Smooth muscle cell (in vitro differentiated cells): ENCODE measurements around the gene CARD10. TPM values are rescaled to one million over a fixed set of nuclear protein-coding genes. Genes with fewer than 3 reads are reported as not detected.

Source experiments
- DNase-seq: peaks from one replicate; lab custom pipeline; 2025; ENCODE audit not compliant: unreplicated experiment; lab: John Stamatoyannopoulos, UW
- H2AFZ ChIP-seq: fragments of 200-600 bp; sonication (generic); 2 replicates; pipeline ENCODE4 v1.6.0; 2016; ENCODE audit warnings: antibody characterized with exemption, low read depth, mild to moderate bottlenecking
- H3F3A ChIP-seq: fragments of 200-600 bp; sonication (generic); 2 replicates; pipeline ENCODE4 v1.6.0; 2017; ENCODE audit warnings: antibody characterized with exemption, low read depth
- H3K27ac ChIP-seq: fragments of 200-600 bp; sonication (generic); 2 replicates; pipeline ENCODE4 v1.5.1; 2016; ENCODE audit warnings: low read depth, mild to moderate bottlenecking
- H3K27me3 ChIP-seq: fragments of 200-600 bp; sonication (generic); 2 replicates; pipeline ENCODE4 v1.6.1; 2016; ENCODE audit warnings: low read depth, mild to moderate bottlenecking
- H3K36me3 ChIP-seq: fragments of 200-600 bp; sonication (generic); 2 replicates; pipeline ENCODE4 v1.5.1; 2016; ENCODE audit warnings: low read depth
- H3K4me1 ChIP-seq: fragments of 200-600 bp; sonication (generic); 2 replicates; pipeline ENCODE4 v1.5.1; 2016; ENCODE audit warnings: low read depth
- H3K4me2 ChIP-seq: fragments of 200-600 bp; sonication (generic); 2 replicates; pipeline ENCODE4 v1.6.0; 2016; ENCODE audit warnings: mild to moderate bottlenecking
- H3K4me3 ChIP-seq: fragments of 200-600 bp; sonication (generic); 2 replicates; pipeline ENCODE4 v1.5.1; 2016; ENCODE audit warnings: mild to moderate bottlenecking
- H3K79me2 ChIP-seq: fragments of 200-600 bp; sonication (generic); 2 replicates; pipeline ENCODE4 v1.6.0; 2016; ENCODE audit warnings: low read depth, mild to moderate bottlenecking
- H3K9ac ChIP-seq: fragments of 200-600 bp; sonication (generic); 2 replicates; pipeline ENCODE4 v1.6.0; 2016; ENCODE audit warnings: low read depth
- H3K9me3 ChIP-seq: fragments of 200-600 bp; sonication (generic); replicated peaks from 2 replicates; pipeline ENCODE4 v1.5.1; 2016; ENCODE audit warnings: low read depth
- H4K20me1 ChIP-seq: fragments of 200-600 bp; sonication (generic); 2 replicates; pipeline ENCODE4 v1.6.0; 2016; ENCODE audit warnings: low read depth
- WGBS: methylation state at CpG from one replicate; pipeline ENCODE4 v1.1.7; 2016; ENCODE audit warnings: low lambda C conversion rate; 5-methylcytosine and 5-hydroxymethylcytosine counted together
- polyA plus RNA-seq: library from polyadenylated mRNA; unstranded; fragments of >200 nt; fragmentation: Nextera tagmentation; extraction: Ambion mirVana; gene quantifications from 2 replicates; pipeline ENCODE4 v1.2.1, GENCODE V29; 2016
- total RNA-seq: library from RNA; depleted of rRNA; stranded (reverse); fragments of >200 nt; gene quantifications from 2 replicates; pipeline ENCODE4 v1.2.3, GENCODE V29; 2014
- TF ChIP-seq, protein P1 (sequence below): fragments of 200-600 bp; sonication (generic); IDR thresholded peaks from 2 replicates; pipeline ENCODE4 v1.5.1; 2017; ENCODE audit warnings: borderline replicate concordance, mild to moderate bottlenecking, antibody characterized with exemption; ENCODE audit not compliant: insufficient read depth, poor library complexity, severe bottlenecking

CARD10 gene
- total and polyA plus RNA-seq, 2 experiments from 2014 or later = 2.3 to 6.0 TPM

DNA sequence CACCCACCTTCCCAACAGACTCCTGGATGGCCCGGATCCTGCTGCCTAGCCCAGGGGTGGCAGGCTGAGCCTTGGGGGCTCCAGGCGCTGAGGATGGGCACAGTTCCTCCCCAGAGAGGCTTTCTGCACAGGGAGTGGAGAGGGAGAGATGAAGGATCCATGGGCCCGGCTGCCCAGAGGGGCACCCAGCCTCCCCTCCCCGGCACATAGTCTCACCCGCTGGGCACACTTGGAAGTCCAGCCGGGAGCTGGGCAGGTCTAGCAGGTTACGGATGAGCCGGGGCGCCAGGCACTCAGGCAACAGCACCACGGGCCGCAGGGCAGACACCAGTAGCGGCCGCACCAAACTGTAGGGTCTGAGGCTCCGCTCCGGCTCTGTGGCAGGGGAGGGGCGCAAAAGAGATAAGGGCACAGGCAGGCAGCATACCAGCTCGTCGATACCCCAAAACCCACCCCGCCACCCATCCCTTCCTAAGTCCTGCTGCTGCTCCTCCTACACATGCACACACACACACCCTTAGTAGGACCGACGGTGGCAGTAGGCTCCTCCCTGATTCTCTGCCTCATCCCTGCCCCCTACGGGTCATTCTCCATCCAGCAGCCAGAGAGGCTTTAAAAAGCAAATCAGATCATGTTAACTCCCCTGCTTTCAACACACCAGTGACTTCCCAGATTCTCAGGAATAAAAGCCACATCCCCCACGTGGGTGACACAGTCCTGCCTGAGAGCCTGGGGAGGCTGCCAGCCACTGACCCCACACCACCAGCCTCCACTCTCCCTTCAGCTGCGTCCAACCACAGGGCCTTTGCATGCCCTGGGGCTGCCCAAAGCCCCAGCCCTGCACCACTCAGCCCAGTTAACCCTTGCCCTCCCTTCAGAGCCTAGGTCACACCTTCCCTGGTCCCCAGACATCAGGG, 26.5 kb downstream of the CARD10 start:
- Histone ChIP-seq H3K79me2 (no peaks in the 10 kb centered on the region), H3K9ac (no peak overlapping the region), H3K4me3 (no peak overlapping the region), H4K20me1 (no peaks in the 10 kb centered on the region), H3K9me3 (no peaks in the 10 kb centered on the region), H3K27me3 (no peaks in the 10 kb centered on the region), H3K36me3 (no peaks in the 10 kb centered on the region), H3K4me2 (no peak overlapping the region), H3F3A (no peaks in the 10 kb centered on the region), H2AFZ (no peak overlapping the region), H3K27ac (no peak overlapping the region), H3K4me1 (no peaks in the 10 kb centered on the region)
- TF ChIP-seq, protein P1, sequence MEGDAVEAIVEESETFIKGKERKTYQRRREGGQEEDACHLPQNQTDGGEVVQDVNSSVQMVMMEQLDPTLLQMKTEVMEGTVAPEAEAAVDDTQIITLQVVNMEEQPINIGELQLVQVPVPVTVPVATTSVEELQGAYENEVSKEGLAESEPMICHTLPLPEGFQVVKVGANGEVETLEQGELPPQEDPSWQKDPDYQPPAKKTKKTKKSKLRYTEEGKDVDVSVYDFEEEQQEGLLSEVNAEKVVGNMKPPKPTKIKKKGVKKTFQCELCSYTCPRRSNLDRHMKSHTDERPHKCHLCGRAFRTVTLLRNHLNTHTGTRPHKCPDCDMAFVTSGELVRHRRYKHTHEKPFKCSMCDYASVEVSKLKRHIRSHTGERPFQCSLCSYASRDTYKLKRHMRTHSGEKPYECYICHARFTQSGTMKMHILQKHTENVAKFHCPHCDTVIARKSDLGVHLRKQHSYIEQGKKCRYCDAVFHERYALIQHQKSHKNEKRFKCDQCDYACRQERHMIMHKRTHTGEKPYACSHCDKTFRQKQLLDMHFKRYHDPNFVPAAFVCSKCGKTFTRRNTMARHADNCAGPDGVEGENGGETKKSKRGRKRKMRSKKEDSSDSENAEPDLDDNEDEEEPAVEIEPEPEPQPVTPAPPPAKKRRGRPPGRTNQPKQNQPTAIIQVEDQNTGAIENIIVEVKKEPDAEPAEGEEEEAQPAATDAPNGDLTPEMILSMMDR = peak; percentile 30
- no peak for DNase-seq
- WGBS = 72% methylated on average over 20 of the region's 24 CpGs

DNA sequence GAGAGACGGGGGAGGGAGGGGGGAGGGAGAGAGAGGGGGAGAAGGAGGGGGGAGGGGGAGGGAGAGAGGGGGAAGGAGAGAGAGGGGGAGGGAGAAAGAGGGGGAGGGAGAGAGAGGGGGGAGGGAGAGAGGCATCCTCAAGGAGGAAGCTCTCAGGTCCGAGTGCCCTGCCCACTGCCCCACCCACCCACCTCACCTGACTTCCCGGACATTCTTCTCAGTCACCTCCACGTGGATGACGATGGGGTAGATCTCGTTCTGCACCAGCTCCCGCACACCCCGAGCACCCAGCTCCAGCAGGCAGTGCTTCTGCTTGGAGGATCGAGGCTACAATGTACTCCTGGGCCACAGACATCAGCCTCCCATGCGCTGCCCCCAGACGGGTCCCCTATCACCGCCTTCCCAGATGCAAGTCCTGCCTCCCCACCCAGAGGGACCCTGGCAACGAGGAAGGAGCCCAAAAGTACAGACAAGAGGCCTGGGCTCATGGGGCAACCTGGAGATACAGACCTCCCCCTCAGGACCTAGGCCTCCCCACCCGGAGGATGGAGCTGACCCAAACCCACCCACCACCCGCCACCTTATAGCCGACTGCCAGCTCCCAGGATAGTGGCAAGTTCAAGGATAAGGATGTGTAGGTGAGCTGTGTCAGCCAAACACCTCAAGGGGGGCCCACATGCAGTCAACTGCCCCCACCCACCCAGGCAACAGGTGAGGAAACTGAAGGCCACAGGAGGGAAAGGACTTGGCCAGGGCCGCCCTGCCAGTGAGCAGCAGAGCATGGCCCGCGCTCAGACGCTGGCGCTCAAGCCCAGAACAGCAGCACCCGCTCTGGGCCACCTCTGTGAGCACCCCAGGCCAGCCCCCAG, 27.4 kb downstream of the CARD10 start:
- H3K36me3 ChIP-seq = no peaks in the 10 kb centered on the region
- DNase-seq = no peak
- H3K4me3 ChIP-seq = no peak overlapping the region
- no peaks in the 10 kb centered on the region for H3K27me3 ChIP-seq
- TF ChIP-seq, protein P1 = no peak
- H2AFZ ChIP-seq = no peak overlapping the region
- WGBS = 97% methylated on average over 16 of the region's 22 CpGs
- H3F3A ChIP-seq = no peaks in the 10 kb centered on the region
- H3K27ac ChIP-seq = no peak overlapping the region
- H3K79me2 ChIP-seq = no peaks in the 10 kb centered on the region
- no peak overlapping the region for H3K4me2 ChIP-seq
- no peaks in the 10 kb centered on the region for H3K4me1 ChIP-seq
- no peaks in the 10 kb centered on the region for H3K9me3 ChIP-seq
- H4K20me1 ChIP-seq = no peaks in the 10 kb centered on the region
- H3K9ac ChIP-seq = no peak overlapping the region

DNA sequence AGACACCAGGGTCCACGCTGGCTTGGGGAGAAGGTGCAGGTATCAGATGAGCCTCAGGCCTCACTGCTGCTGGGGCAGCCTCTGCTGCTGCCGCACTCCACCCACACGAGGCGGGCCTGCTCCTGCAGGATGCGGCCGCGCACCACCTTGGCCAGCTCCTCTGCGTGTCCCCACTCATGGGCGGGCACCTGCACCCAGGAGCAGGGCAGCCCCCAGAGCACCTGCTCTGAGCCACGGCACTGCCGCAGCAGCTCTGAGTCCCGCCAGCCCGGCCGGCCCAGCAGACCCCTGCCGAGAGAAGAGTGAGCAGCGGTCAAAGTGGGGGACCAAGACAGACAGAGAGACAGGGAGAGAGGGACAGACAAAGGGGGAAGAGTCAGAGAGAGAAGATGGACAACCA, 28.1 kb downstream of the CARD10 start:
- Histone ChIP-seq H3K9me3 (no peaks in the 10 kb centered on the region), H4K20me1 (no peaks in the 10 kb centered on the region), H3K9ac (no peak overlapping the region), H3K36me3 (no peaks in the 10 kb centered on the region), H3K79me2 (no peaks in the 10 kb centered on the region), H2AFZ (no peak overlapping the region), H3K4me3 (no peak overlapping the region), H3K4me1 (peaks cover 6% of the 10 kb centered on the region), H3K27me3 (no peaks in the 10 kb centered on the region), H3F3A (no peaks in the 10 kb centered on the region), H3K27ac (no peak overlapping the region), H3K4me2 (no peak overlapping the region)
- DNase-seq = no peak
- 95% methylated on average over 16 of the region's 16 CpGs for WGBS
- TF ChIP-seq, protein P1 = no peak
